ENCODE measurements around the gene CHRNB4.

The CHRNB4 gene

GRCh38 chr15:78630886-78631633 is 9.9 kb downstream of the CHRNB4 start:
- no peak for DNase-seq

GRCh38 chr15:78629716-78630065 is 11.3 kb downstream of the CHRNB4 start:
- no peak for DNase-seq

GRCh38 chr15:78629031-78629715 is 11.8 kb downstream of the CHRNB4 start:
- DNase-seq = no peak

- no peak for DNase-seq
These were observed 12.8 kb downstream of the CHRNB4 start for GRCh38 chr15:78628227-78628626.

- no peak for DNase-seq
These were observed 13.7 kb downstream of the CHRNB4 start for GRCh38 chr15:78627348-78627747.

GRCh38 chr15:78626381-78626995 is 14.5 kb downstream of the CHRNB4 start:
- no peak for DNase-seq

- DNase-seq = no peak
These were observed 15.3 kb downstream of the CHRNB4 start for GRCh38 chr15:78625606-78626280.

- DNase-seq = no peak
These were observed 16.1 kb downstream of the CHRNB4 start for GRCh38 chr15:78624651-78625590.

- no peak for DNase-seq
These were observed 17.1 kb downstream of the CHRNB4 start for GRCh38 chr15:78623786-78624497.

GRCh38 chr15:78621810-78622402 is 19.1 kb downstream of the CHRNB4 start:
- no peak for DNase-seq

GRCh38 chr15:78620527-78621421 is 20.2 kb downstream of the CHRNB4 start, which contains the start of gene CHRNA3:
Gene CHRNA3, minus strand, starts transcription at chr15:78620996. Its CDS starts 202 bp downstream, at chr15:78620794.
- no peak for DNase-seq

GRCh38 chr15:78620021-78620526 is 20.9 kb downstream of the CHRNB4 start:
- DNase-seq = no peak

- DNase-seq = no peak
These were observed 21.7 kb downstream of the CHRNB4 start for GRCh38 chr15:78619022-78619950.

GRCh38 chr15:78618490-78618934 is 22.5 kb downstream of the CHRNB4 start:
- DNase-seq = peak; percentile 12 to 19

- no peak for DNase-seq
These were observed 22.9 kb downstream of the CHRNB4 start for GRCh38 chr15:78618064-78618463.

- no peak for DNase-seq
These were observed 23.5 kb downstream of the CHRNB4 start for GRCh38 chr15:78617516-78617915.

GRCh38 chr15:78617076-78617475 is 23.9 kb downstream of the CHRNB4 start:
- no peak for DNase-seq

- no peak for DNase-seq
These were observed 24.5 kb downstream of the CHRNB4 start for GRCh38 chr15:78616506-78616905.

Data from NCI-H187 (cell line).